ENCODE measurements around the gene THOC6.

GRCh38 chr16:3007957-3008689 lies 15.7 kb upstream of the THOC6 start:
- TF ChIP-seq CTCF (IDR thresholded peaks at IDR 0.05; ENCODE audit: low read depth, low read length, poor library complexity, severe bottlenecking) (no peak), EZH2phosphoT487 (IDR thresholded peaks at IDR 0.05; ENCODE audit: borderline replicate concordance, low read length) (no peak)

Measured in DOHH2 (cell line).